ENCODE results near the gene TCF7. TPM values are rescaled to one million over a fixed set of nuclear protein-coding genes. Genes with fewer than 3 reads are reported as not detected.

The TCF7 gene
- 0.32 and 3.2 TPM in 2 replicates for total RNA-seq

GRCh38 chr5:134113902-134114875 lies at the start of gene TCF7:
Gene TCF7 (plus strand): TSS chr5:134114681. CDS start chr5:134114907, 226 bp downstream.

DNA sequence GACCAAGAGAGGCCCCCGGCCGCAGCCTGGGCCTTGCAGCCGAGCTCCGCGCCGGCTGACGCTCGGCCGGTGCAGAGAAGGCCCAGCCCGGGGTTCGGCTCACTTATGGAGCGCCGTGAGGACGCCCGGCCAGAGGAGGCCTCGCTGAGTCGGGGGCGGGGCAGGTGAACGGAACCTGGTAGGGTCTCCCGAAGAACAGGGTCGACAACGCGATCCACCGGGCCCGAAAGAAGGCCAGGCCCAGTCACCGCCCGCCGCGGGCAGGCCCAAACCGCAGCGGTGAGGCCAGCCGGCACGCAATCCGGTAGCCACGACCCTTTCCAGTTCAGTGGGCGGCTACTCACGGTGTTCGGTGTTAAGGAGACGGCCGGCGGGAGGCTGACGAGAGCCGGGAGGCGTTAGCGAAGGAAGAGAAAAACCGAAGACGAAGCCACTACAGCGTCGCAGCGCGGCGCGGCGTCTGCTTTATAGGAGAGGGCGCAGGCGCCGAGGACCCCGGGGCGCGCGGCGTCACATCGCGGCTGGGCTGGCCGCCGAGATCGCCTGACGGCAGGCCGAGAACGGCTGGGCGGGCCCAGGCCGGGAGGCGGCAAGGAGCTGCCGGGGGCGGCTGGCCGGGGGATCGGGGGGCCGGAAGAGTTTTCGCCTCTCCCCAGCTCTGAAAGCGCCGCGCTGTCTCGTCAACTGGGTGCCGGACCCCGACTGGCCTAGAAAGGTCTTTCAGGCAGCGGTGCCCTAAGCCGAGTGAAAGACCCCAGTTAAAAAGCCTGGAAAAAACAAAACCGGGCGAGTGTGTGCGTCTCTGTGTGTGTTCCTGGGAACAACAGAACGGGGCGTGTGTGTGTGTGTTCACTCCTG lies 62.3 kb downstream of the TCF7 start, which contains the start of gene SKP1:
Gene SKP1 (minus strand): TSS at position 440 of the 858 bp plus-strand sequence. CDS start 2,928 bp downstream, outside the sequence.

Other genes with a start within 250 kb of the TCF7 start
- 69.8 and 84.6 TPM in 2 replicates for gene C5orf15, start 146.1 kb upstream of the TCF7 start, total RNA-seq
- 208 and 287 TPM in 2 replicates for gene VDAC1, start 109.7 kb upstream of the TCF7 start, total RNA-seq
- 225 and 277 TPM in 2 replicates for gene SKP1, start 62.3 kb downstream of the TCF7 start, total RNA-seq
- 58.6 and 156 TPM in 2 replicates for gene PPP2CA, start 111.4 kb downstream of the TCF7 start, total RNA-seq

Measured in epithelial cell of alveolus of lung (primary cell).